COR-L47 (cell line): ENCODE results near the gene PPP1R15B.

Source experiments
- DNase-seq: peaks from one replicate; lab custom pipeline; 2025; lab: John Stamatoyannopoulos, UW

Gene PPP1R15B

GRCh38 chr1:204400882-204401510 lies 10.6 kb downstream of the PPP1R15B start:
- DNase-seq = no peak

- peak; percentile 92 for DNase-seq
Observed at GRCh38 chr1:204398197-204399125, 13.2 kb downstream of the PPP1R15B start.

GRCh38 chr1:204396015-204396583 lies 15.5 kb downstream of the PPP1R15B start:
- DNase-seq = no peak

GRCh38 chr1:204391629-204392028 lies 20.0 kb downstream of the PPP1R15B start:
- DNase-seq = no peak

- DNase-seq = no peak
Observed at GRCh38 chr1:204390751-204391466, 20.7 kb downstream of the PPP1R15B start.

- DNase-seq = no peak
Observed at GRCh38 chr1:204385727-204386126, 25.9 kb downstream of the PPP1R15B start.

- no peak for DNase-seq
Observed at GRCh38 chr1:204384636-204385352, 26.8 kb downstream of the PPP1R15B start.

- no peak for DNase-seq
Observed at GRCh38 chr1:204383163-204383904, 28.3 kb downstream of the PPP1R15B start.

- DNase-seq = no peak
Observed at GRCh38 chr1:204382714-204383083, 28.9 kb downstream of the PPP1R15B start.

- no peak for DNase-seq
Observed at GRCh38 chr1:204380293-204380831, 31.3 kb downstream of the PPP1R15B start.

- DNase-seq = no peak
Observed at GRCh38 chr1:204377800-204378668, 33.6 kb downstream of the PPP1R15B start.

GRCh38 chr1:204376919-204377799 lies 34.5 kb downstream of the PPP1R15B start:
- DNase-seq = no peak

GRCh38 chr1:204376465-204376864 lies 35.2 kb downstream of the PPP1R15B start:
- DNase-seq = no peak

GRCh38 chr1:204373911-204374310 lies 37.7 kb downstream of the PPP1R15B start:
- no peak for DNase-seq

GRCh38 chr1:204370176-204370575 lies 41.4 kb downstream of the PPP1R15B start:
- DNase-seq = no peak

- DNase-seq = no peak
Observed at GRCh38 chr1:204368996-204369726, 42.5 kb downstream of the PPP1R15B start.

GRCh38 chr1:204367956-204368355 lies 43.7 kb downstream of the PPP1R15B start:
- DNase-seq = no peak
